GM19463 (cell line): Measurements from ENCODE around the gene SLX9.

Experiments used
- ATAC-seq: cut with Tn5 transposase; IDR thresholded peaks from one replicate; pipeline ENCODE4 v1.9.1; 2021; ENCODE audit warnings: mild to moderate bottlenecking, moderate library complexity; ENCODE audit not compliant: unreplicated experiment

Gene SLX9

DNA sequence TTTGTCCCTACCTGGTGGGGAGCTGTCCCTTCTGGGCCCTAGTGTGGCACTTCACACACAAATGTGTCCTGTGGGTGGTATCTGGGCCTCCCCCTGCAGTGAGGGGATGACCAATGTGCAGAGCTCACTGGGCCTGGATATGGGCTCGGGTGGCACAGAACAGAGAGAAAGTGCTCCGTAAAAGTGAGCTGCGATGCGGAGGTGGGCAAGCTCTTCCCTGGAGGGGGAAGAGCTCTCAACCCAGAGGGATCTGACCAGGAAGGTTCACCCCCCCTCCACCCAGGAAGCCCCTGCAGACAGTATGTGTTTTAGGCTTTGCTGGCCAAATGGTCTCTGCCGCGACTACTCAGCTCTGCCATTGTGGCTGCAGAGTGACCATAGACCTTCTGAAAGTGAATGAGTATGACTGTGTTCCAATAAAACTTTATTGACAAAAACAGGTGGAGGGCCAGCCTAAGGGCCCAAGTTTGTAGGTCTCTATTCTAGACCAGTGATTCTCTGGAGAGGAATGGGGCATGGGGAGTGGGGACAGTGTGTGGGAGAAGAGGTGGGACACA lies 10.5 kb upstream of the SLX9 start:
- no peak for ATAC-seq

DNA sequence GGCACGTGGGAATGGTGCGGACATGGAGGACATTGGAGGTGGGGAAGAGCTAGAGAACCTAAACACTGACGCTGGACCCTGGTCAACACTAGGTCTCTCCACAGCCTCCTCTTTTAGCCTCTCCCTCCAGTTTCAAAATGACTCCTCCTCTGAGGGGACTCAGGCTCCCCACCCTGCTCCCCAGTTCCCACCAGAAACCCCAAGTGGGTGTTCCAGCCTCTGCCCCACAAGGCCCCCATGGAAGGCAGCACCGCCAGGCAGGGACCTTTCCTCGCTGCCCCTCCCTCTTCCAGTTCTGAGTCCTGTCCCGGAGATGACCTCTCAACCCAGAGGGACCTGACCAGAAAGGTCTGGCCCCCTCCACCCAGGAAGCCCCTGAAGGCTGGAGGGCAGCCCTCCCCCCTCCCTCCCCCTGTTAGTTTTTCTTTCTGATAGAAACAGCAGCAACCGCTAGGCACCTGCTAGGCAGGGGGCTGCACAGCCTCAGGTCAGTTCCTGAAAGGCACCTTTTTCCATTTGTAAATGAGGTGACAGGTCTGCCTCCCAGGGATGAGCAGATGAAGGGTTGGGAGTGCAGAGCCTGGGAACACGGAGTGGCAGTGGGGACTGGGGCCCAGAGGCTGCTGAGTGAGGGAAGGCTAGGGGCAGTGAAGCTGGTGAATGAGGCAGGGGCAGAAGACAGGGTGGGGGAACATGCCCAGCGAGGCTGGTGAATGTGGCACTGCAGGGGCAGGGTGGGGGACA lies 9.9 kb upstream of the SLX9 start:
- no peak for ATAC-seq

DNA sequence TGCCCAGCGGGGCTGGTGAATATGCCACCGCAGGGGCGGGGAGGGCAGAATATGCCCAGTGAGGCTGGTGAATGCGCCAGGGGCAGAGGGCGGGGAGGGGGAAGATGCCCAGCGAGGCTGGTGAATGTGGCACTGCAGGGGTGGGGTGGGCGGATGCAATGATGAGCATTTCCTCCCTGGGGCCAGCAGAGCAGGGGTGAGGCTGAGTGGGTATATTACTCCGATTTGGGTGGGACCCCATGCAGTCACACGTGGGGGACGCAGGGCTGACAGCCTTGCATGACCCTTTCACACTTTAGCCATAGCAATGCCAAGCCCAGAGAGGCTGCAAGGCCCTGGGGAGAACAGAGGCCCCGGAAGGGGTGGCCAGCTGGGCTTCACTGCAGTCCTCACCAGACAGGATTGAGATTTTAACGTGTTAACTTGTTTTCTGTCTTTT lies 9.3 kb upstream of the SLX9 start:
- no peak for ATAC-seq

DNA sequence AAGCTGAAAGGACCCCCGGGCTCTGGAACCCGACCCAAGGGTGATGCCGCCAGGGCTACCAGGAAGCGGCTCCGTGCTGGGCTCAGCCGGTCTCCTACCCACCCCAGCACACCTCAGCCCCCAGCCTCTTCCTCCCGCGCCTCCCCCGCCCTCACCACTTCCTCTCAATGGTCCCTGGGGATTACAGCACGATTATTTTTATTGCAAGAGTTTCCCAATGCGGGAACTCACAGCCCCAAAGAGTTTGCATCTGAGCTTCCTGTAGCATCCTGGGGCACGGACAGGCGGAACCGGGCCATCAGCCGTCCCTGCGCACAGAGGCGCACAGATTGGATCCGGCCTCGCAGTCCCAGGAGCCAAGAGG lies 8.7 kb upstream of the SLX9 start:
- no peak for ATAC-seq

DNA sequence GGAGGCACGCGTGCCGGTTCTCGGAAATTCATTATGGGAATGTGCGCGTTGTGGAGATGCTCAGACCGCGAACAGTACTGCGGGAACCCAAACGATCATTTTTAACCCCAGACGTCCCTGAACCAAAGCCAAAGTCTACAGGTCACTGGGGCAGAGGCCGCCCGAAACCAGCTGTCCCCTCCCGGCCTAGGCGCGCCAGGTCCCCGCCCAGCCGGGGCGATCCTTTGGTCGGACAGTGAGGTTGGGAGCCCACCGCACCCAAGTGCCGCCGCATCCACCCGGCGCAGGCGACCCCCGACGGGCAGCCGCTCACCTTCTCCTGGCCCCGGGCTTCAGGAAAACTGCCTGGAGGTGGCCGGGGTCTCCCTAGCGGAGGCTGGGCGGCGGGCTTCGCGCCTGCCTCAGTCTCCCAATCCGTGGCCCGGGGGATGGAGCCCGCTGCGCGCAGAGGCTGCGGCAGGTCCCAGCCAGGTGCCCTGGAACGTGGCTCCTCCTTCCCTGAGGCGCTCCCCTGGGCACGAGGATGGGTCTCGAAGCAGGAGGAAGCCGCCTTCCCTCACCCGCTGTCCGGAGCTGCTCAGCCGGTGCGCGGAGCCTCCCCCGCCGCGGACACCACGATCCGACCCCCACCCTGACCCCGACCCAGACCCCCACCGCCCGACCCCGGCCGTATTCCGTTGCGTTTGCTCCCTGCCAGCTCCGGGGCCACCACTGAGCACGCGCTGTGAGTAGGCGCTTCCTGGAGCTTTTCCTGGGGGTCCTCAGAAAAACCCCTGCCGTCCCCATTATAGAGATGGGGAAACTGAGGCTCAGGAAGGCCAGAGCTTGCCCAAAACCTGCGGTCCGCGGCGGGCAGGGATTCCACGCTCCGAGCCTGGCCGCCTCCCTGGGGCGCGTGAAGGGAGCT lies 8.1 kb upstream of the SLX9 start:
- ATAC-seq, result no peak

DNA sequence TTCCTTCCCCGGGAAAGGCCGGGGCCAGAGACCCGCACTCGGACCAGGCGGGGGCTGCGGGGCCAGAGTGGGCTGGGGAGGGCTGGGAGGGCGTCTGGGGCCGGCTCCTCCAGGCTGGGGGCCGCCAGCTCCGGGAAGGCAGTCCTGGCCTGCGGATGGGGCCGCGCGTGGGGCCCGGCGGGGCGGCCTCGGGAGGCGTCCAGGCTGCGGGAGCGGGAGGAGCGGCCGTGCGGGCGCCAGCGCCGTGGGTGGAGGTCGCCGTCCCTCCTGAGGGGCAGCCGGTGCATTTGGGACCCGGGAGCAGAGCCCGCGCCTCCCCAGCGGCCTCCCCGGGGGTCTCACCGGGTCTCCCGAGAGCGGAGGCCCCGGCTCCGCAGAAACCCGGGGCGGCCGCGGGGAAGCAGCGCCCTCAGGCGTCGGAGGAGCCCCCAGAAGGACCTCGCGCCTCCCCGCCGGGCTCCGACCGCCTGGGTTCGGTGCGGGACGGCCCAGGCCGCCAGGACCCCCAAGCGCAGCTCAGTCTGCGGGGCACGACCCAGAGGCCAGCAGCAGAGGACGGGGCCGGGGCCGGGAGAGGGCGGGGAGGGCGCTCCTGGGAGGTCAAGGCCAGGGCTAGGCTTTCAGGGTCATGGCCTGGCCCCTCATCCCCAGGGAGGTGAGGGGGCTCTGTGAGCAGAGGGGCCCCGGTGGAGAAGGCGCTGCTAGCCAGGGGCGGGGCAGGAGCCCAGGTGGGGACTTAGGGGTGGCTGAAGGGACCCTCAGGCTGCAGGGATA lies 7.2 kb upstream of the SLX9 start:
- no peak for ATAC-seq

DNA sequence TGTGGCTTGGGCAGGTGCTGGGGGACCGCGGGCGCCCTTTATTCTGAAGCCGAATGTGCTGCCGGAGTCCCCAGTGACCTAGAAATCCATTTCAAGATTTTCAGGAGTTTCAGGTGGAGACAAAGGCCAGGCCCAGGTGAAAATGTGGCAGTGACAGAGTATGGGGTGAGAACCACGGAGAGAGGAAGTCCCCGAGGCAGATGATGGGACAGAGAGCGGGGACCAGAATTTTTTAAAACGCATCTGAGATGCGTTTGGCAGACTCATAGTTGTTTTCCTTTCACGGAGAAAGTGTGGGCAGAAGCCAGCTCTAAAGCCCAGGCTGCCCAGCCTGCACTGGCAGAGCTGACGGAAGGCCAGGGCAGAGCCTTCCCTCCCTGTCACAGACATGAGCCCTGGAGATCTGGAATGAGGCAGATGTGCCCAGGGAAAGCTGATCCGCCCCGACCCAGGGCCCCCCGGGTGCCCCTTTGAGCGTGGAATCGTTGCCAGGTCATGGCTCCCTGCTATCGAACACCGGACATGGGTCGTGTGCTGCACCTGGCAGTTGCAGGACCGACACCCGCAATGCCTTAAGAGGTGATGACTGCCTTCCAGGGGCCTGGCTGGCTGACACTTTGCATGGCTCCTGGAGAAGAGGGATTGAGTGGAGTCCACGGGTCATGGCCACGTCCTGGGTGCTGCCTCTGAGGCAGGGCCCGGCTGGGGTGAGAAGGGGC lies 6.5 kb upstream of the SLX9 start:
- no peak for ATAC-seq

DNA sequence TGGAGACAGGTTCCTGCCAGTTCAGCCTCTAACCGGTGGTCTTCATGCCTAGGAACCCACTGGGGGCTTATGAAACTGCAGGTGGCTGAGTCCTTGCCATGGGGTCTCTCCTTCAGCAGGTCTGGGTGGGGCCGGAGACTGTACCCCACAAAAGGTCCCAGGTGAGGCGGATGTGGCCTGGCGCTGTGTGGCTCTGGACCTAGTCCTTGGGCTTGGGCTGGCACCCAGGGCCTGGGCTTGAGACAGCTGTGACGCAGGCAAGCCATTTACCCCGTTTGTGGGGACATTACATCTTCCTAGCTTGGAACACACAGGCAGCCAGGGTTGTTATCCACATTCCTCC lies 5.9 kb upstream of the SLX9 start:
- ATAC-seq, result no peak

DNA sequence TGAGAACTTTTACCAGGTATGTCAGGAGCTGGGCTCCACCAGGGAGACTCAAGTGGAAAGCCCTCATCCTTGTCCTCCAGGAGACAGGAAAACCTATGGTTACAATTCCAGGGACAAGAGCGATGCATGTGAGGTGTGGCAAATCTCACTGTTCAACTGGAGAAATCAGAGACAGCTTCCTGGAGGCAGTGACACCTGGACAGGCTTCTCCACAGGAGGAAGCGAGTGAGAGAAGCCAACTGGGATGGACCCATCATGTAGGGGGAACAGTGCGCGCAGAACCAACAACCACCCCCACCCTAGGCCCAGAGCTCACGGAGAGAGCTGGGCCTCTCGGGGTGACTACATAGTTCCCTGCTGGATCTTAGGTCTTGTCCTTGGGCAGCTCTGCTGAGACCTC lies 5.6 kb upstream of the SLX9 start:
- no peak for ATAC-seq

DNA sequence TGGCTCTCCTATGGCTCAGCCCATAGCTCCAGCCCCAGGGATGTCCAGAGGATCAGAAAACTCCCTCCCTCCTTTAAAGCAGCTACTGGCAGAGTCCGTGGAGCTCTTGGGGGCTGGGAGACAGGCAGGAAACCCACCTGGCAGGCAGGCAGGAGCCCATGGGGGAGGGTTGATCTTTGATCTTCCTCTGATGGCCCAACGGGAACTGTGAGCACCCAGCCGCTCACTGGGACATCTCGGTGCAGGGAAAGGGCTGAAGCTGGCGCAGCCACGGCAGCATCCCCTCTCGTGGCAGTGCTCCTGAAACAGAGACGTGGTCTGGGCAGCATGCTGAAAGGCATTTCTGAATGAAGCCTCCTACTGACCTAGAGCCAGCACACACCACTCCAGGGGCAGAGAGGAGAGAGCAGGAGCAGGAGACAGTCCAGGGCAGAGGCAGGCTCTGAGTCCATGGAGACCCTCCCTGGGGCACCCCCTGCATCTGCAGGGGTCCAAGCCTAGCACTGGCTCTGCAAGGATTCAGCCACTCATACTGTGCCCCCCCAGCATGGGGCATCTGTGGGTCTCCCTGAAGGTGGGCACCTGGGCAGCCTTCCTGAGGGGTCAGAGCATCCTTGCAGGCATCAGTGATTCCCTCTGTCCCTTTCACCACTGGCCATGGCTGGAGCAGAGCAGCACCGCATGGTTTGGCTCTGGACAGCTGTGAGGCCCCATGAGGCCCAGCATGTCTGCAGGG lies 4.9 kb upstream of the SLX9 start:
- ATAC-seq, result no peak

DNA sequence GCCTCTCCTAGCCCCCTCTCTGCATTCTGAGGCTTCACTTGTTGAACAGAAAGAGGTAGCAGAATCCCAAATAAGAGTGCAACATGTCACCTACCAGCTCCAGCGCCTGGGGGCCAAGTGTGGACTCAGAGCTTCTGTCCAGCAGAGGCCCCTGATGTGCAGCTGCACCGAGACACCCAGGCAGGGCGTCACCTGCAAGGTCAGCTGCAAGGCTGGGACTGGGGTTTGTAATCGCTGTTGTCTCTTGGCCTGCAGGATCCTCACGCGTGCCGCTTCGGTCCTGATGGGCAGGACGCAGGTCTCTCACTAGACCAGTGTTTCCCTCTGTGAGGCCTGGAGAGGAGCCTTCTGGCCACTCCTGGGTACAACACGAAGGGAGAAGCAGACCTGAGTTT lies 4.3 kb upstream of the SLX9 start:
- no peak for ATAC-seq

DNA sequence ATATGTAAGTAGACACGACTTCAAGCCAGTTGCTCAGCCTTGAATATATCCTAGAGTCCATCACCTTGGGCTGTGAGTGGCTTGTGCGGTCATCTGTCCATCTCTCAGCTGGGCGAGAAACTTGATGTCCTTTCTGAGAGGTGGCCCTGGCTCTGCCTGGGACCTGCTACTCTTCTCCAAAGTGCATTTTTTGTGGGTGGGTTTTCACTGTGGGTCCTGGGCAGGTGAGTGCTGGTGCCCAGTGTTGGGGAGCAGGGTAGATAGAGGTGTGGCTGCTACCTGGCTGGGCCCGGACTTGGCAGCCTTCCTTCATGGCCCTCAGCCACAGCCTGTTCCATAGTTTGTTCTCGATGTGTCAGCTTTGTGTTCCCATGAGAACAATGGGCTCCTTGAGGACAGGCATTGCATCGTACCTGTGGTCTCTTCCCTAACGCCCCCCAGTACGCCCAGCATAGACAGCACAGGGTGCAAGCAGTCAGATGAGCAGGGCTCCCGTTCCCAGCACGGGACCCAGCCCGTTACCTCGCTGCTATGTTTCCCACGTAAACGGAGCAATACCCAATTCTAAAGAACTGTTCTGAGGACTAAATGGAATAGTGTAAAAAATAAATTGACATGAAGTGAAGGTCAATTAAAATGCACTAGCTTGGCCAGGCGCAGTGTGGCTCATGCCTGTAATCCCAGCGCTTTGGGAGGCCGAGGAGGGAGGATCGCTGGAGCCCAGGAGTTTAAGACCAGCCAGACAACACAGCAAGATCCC lies 877 bp upstream of the SLX9 start:
- no peak for ATAC-seq

DNA sequence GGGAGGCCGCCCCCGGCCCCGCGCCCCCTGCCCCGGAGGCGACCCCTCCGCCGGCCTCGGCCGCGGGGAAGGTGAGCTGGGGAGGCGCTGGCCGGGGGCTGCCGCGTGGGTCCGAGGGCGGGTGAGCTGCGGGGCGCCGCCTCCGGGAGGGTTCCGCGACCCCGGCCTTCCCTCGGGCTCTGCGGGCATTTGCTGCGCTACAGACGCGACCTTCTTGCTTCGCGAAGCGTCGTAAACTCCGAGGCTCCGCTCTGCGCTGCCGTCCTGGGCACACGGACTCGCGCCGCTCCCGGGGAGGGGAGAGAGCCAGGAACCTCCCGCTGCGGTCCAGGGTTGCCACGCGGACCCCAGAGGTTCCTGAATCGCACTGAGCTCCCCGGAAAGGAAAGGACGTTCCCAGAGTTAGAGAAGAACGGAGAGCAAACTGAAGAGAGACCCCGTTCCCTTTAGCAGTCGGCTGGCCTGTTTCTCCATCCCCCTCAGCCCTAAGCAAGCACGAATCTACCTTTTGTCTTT lies 345 bp downstream of the SLX9 start:
- ATAC-seq, result peak; percentile 30

DNA sequence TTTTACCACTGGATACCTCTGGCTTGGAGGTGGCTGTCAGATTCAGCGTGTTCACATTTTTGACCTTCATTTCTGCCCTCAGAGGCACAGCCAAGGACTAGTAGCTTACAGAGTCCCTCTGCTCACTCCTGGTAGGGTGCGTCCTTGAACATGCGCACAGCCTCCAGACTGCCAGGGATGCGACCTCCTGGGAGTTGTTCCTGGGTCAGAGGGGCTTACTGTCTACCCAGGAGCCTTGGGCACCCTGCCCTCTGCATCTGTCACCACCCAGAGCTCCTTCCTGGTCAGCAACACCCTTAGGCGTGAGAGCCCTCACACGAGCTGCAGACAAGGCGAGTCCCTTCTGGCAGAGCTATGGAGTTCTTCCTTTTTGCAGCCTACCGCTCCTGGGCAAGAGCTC lies 1.7 kb downstream of the SLX9 start:
- no peak for ATAC-seq

DNA sequence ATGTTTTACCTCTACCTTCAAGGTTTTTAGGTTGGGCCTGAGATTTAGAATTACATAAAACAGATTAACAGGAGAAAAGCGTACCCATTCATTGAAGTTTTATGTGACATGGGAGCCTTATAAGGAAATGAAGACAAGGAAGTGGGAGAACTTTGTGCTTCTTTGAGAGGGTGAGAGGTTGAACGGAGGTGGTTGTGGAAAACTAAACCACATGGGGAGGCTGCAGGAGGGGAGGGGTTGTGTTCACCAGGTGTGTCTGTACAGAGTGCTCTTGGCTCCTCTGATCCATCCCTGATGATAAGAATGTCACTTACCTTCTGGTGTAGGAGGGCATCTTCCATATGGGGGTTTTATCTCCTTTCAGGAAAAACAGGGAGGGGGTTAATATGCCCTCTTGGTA lies 2.7 kb downstream of the SLX9 start:
- ATAC-seq, result no peak

DNA sequence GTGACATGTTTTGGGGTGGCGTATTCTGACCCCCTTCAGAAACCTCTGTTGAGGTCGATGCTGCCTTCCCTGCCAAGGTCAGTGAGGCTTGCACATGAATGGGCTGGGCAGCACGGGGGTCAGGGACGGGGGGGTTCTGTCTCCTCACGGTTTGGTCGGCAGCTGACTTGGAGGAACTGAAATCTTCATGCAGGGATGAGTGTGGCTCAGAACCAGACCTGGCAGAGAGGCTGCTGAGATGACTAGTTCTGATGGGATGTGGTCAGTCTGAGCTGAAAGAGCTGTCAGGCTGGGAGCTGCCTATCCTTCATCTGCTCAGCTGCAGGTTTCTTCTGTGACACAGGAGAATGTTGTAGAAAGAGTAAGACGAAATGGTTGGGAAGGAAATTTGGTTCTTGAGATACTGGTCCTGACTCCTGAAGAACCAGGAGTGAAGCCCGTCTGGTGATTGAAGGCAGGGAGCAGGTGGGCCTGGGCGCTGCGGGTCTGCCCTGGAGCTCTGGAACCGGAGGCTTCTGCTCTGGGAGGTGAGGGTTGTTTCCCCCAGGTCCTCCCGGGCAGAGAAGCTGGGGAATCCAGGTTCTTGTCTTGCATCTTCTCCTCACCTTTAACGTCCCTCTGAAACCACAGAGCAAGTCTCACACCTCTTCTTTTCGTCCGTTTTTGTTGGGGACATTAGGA lies 3.3 kb downstream of the SLX9 start:
- no peak for ATAC-seq

DNA sequence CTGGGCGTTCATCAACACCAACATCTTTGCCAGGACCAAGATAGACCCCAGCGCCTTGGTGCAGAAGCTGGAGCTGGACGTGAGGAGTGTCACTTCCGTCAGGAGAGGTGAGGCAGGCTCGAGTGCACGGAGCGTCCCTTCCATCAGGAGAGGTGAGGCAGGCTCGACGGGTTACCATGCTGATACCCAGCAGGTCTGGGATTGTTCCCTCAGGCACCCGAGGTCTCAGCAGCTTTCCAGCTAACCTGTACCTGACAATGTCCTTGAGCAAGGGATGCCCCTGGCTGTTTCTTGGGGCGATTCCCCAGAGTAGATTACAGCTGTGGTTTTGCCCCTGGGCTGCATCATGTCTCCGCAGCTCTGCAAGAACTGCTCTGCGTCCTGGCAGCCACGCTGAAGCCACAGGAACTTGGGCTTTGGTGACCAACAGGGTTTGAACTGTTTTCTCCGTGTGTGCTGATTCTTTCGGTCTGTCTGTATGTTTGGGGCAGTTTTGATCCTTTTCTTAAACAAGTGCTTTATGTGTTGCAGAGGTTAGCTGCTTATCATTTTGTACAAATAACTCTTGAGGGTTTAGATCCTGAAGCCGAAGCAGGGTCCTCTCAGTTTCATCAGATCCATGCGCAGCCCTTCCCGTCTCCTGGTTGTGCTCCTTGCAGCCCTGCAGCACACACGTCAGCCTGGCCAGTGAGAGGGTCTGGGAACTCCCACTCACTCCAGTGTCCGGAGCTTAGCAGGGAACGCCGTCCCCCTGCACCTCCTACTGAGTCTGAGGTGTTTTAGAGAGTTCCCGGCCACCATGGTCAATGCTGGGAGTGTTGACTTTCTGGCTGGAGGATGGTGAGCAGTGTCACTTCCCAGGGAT lies 4.1 kb downstream of the SLX9 start:
- no peak for ATAC-seq

DNA sequence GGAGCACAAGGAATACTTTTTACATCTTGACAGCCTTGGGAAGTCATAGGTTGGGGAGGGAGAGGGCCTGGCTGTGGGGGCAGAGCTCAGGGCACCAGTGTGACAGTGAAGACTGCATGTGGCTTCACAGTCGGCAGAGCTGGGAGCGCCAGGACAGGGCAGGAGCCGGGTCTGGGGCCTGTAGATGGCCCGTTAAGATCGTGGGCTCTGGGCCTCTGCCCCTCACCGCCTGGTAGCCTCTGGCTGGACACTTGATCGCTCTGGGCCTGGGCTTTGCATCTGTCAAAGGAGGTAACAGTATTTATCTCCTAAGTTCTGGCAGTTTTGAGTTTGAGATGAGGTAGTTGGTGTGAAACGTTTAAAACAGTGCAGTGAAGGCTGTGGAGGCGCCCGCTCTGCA lies 4.8 kb downstream of the SLX9 start:
- no peak for ATAC-seq
